Caco-2 (cell line): ENCODE results near the gene KCNJ1. TPM values are rescaled to one million over a fixed set of nuclear protein-coding genes. Genes with fewer than 3 reads are reported as not detected.

Experiments used
- BruUV-seq: library from RNA; stranded (reverse); fragments of 400-500 nt; replicated peaks from 2 replicates; lab custom pipeline; 2021; lab: Mats Ljungman, UMichigan
- CTCF ChIA-PET: fragments of 300-600 bp; sonication (Branson Sonifier 250); formaldehyde crosslinking; loops from one replicate; lab custom pipeline; 2022; ENCODE audit warnings: antibody characterized with exemption; lab: Charles Lee
- POLR2A ChIA-PET: fragments of 300-600 bp; sonication (Branson Sonifier 250); formaldehyde crosslinking; loops from one replicate; lab custom pipeline; 2022; ENCODE audit warnings: antibody characterized with exemption; lab: Charles Lee
- DNase-seq, 2 experiments: peaks; one replicate each; pipeline versions ENCODE4 v3.0.0 to v3.0.0-alpha.2; 2020 to 2022
- H3K27me3 ChIP-seq: replicated peaks from 2 replicates; pipeline ENCODE4 v1.6.0; 2011; ENCODE audit warnings: low read length; ENCODE audit not compliant: control insufficient read depth, insufficient read depth
- H3K36me3 ChIP-seq: 2 replicates; pipeline ENCODE4 v1.5.1; 2011; ENCODE audit warnings: low read length; ENCODE audit not compliant: control insufficient read depth, insufficient read depth
- H3K4me1 ChIP-seq: fragments of 250-450 bp; sonication (Bioruptor Pico); 2 replicates; pipeline ENCODE4 v1.5.1; 2020; ENCODE audit warnings: mild to moderate bottlenecking
- H3K4me3 ChIP-seq: 2 replicates; pipeline ENCODE4 v1.5.1; 2011; ENCODE audit warnings: low read depth, mild to moderate bottlenecking, control low read depth, low read length
- H3K9me3 ChIP-seq: fragments of 250-450 bp; sonication (Bioruptor Pico); 2 replicates; pipeline ENCODE4 v1.5.1; 2020; ENCODE audit warnings: mild to moderate bottlenecking, moderate library complexity
- H3K27ac Mint-ChIP-seq: one replicate; pipeline ENCODE4 v1.8.0; 2022; ENCODE audit warnings: mixed read lengths; ENCODE audit not compliant: unreplicated experiment
- H3K27me3 Mint-ChIP-seq: one replicate; pipeline ENCODE4 v1.8.0; 2022; ENCODE audit warnings: mixed read lengths; ENCODE audit not compliant: insufficient read depth, unreplicated experiment
- H3K36me3 Mint-ChIP-seq: one replicate; pipeline ENCODE4 v1.8.0; 2022; ENCODE audit warnings: mild to moderate bottlenecking, mixed read lengths; ENCODE audit not compliant: insufficient read depth, unreplicated experiment
- H3K4me1 Mint-ChIP-seq: one replicate; pipeline ENCODE4 v1.8.0; 2022; ENCODE audit warnings: low read depth, mixed read lengths; ENCODE audit not compliant: unreplicated experiment
- H3K4me3 Mint-ChIP-seq: one replicate; pipeline ENCODE4 v1.8.0; 2022; ENCODE audit warnings: mild to moderate bottlenecking, moderate library complexity, mixed read lengths; ENCODE audit not compliant: unreplicated experiment
- H3K9me3 Mint-ChIP-seq: one replicate; pipeline ENCODE4 v1.8.0; 2022; ENCODE audit warnings: mixed read lengths; ENCODE audit not compliant: unreplicated experiment
- intact Hi-C: fragments of 100-400 bp; cut with micrococcal nuclease; formaldehyde crosslinking; loops from one replicate; pipeline ENCODE4 v1.10.0; 2022; ENCODE audit not compliant: unreplicated experiment
- total RNA-seq: library from RNA; stranded (reverse); gene quantifications from 2 replicates; pipeline ENCODE4 v1.2.3, GENCODE V29; 2022
- TF ChIP-seq, protein P1 (sequence below), 2 experiments: fragments of 200-600 bp in 1 of 2; IDR thresholded peaks; 1 replicate in 1 of 2; 2 replicates in 1 of 2; pipeline versions ENCODE4 v1.5.1 to v1.8.0; 2011 to 2022; ENCODE audit warnings: antibody characterized with exemption in 1 of 2, control low read depth in 1 of 2, inconsistent platforms in 1 of 2, low read depth in 1 of 2, low read length in 1 of 2, mild to moderate bottlenecking in 1 of 2, moderate library complexity in 1 of 2; ENCODE audit not compliant: insufficient read depth in 1 of 2, severe bottlenecking in 1 of 2, unreplicated experiment in 1 of 2

The KCNJ1 gene
- total RNA-seq, 1 experiment from 2014 or later, result not detected

DNA sequence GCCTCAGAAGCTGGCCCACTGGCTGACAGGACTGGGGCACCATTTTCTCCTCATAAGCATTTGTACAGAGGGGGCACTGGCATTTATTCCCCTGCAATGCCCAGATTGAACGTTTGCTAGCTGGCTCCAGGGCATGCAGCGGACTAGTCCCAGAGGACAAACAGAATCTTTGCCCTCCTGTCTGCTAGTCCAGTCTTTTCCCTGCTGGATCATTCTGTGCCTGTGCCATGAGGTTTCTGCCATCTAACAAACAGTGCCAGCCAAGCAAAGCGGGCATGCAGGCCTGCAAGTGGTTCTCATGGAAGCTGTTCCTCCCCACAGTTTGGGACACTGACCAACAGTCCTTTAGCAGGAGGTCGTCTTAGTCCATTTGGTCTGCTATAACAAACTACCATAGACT lies 53.4 kb downstream of the KCNJ1 start:
- no peaks in the 10 kb centered on the region for H3K36me3 Mint-ChIP-seq
- no peak for DNase-seq
- TF ChIP-seq, protein P1, sequence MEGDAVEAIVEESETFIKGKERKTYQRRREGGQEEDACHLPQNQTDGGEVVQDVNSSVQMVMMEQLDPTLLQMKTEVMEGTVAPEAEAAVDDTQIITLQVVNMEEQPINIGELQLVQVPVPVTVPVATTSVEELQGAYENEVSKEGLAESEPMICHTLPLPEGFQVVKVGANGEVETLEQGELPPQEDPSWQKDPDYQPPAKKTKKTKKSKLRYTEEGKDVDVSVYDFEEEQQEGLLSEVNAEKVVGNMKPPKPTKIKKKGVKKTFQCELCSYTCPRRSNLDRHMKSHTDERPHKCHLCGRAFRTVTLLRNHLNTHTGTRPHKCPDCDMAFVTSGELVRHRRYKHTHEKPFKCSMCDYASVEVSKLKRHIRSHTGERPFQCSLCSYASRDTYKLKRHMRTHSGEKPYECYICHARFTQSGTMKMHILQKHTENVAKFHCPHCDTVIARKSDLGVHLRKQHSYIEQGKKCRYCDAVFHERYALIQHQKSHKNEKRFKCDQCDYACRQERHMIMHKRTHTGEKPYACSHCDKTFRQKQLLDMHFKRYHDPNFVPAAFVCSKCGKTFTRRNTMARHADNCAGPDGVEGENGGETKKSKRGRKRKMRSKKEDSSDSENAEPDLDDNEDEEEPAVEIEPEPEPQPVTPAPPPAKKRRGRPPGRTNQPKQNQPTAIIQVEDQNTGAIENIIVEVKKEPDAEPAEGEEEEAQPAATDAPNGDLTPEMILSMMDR (IDR thresholded peaks at IDR 0.05; ENCODE audit: insufficient read depth in 1 of 2, low read depth in 1 of 2, low read length in 1 of 2, severe bottlenecking in 1 of 2, unreplicated experiment in 1 of 2), result no peak

GRCh38 chr11:128810784-128811514 lies 56.1 kb downstream of the KCNJ1 start:
- intact Hi-C loops, result no loop called here
- Histone ChIP-seq H3K36me3 (no peaks in the 10 kb centered on the region), H3K27me3 (no peaks in the 10 kb centered on the region), H3K9me3 (no peaks in the 10 kb centered on the region), H3K4me3 (no peak overlapping the region), H3K4me1 (no peaks in the 10 kb centered on the region)
- no peak overlapping the region for H3K4me3 Mint-ChIP-seq
- no TSS peak for BruUV-seq
- H3K27ac Mint-ChIP-seq, result no peak overlapping the region
- ChIA-PET POLR2A (no interaction called here), CTCF (no interaction called here)
- peaks cover 7% of the 10 kb centered on the region for H3K4me1 Mint-ChIP-seq
- peaks cover 18% of the 10 kb centered on the region for H3K27me3 Mint-ChIP-seq
- no peaks in the 10 kb centered on the region for H3K36me3 Mint-ChIP-seq
- TF ChIP-seq, protein P1 (IDR thresholded peaks at IDR 0.05; ENCODE audit: insufficient read depth in 1 of 2, low read depth in 1 of 2, low read length in 1 of 2, severe bottlenecking in 1 of 2, unreplicated experiment in 1 of 2), result no peak
- DNase-seq, result no peak
- H3K9me3 Mint-ChIP-seq, result no peaks in the 10 kb centered on the region

More for the DNA sequence above, 53.4 kb downstream of the KCNJ1 start:
- Histone ChIP-seq H3K27me3 (no peaks in the 10 kb centered on the region), H3K4me3 (no peak overlapping the region), H3K36me3 (no peaks in the 10 kb centered on the region), H3K4me1 (no peaks in the 10 kb centered on the region), H3K9me3 (no peaks in the 10 kb centered on the region)
- intact Hi-C loops, result no loop called here
- ChIA-PET POLR2A (no interaction called here), CTCF (no interaction called here)
- BruUV-seq, result no TSS peak
- H3K4me1 Mint-ChIP-seq, result peaks cover 7% of the 10 kb centered on the region
- no peak overlapping the region for H3K27ac Mint-ChIP-seq
- H3K9me3 Mint-ChIP-seq, result no peaks in the 10 kb centered on the region
- H3K27me3 Mint-ChIP-seq, result peaks cover 10% of the 10 kb centered on the region
- no peak overlapping the region for H3K4me3 Mint-ChIP-seq

DNA sequence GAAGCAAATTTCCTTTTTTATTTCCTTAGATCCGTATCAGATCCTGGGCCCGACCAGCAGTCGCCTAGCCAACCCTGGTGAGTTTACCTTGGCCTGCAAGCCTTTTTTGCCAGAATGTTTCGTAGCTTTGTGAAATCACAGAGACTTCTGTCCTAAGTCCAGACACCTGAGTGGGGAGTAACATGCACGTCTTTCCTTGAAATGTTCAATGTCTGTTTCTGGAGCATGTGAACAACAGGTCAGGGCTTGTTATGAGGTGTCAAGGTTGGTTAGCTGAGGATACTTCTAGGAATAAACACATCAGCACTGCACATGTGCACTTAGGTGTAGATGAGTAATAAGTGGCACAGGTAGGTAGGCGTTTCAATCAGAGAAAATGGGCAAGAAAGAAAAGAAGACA lies 58.0 kb downstream of the KCNJ1 start:
- Histone ChIP-seq H3K4me1 (no peaks in the 10 kb centered on the region), H3K4me3 (no peak overlapping the region), H3K9me3 (no peaks in the 10 kb centered on the region), H3K27me3 (no peaks in the 10 kb centered on the region), H3K36me3 (no peaks in the 10 kb centered on the region)
- Mint-ChIP-seq H3K27ac (no peak overlapping the region), H3K27me3 (peaks cover 26% of the 10 kb centered on the region), H3K36me3 (no peaks in the 10 kb centered on the region), H3K4me1 (no peaks in the 10 kb centered on the region), H3K4me3 (no peak overlapping the region), H3K9me3 (no peaks in the 10 kb centered on the region)
- TF ChIP-seq, protein P1 (IDR thresholded peaks at IDR 0.05; ENCODE audit: insufficient read depth in 1 of 2, low read depth in 1 of 2, low read length in 1 of 2, severe bottlenecking in 1 of 2, unreplicated experiment in 1 of 2), result no peak
- DNase-seq, result no peak
- ChIA-PET POLR2A (no interaction called here), CTCF (interaction anchor here (0.9 kb wide), 1 partner anchor 652 kb away, joined by 4 read pairs; no protein-coding TSS in a partner anchor)
- intact Hi-C loops, result no loop called here
- BruUV-seq, result no TSS peak
